Stimulated activated CD4-positive, alpha-beta T cell treated with anti-CD3 and anti-CD28 coated beads, Interleukin-15, amount 100 ng/mL, for 48 hours (primary cell): ENCODE results near the gene OR4F6.

ENCODE experiments used
- DNase-seq, 2 donors: peaks; one replicate each; pipeline ENCODE4 v3.0.0-alpha.2; 2020; ENCODE audit warnings: low read depth in 2 of 2

Gene OR4F6

DNA sequence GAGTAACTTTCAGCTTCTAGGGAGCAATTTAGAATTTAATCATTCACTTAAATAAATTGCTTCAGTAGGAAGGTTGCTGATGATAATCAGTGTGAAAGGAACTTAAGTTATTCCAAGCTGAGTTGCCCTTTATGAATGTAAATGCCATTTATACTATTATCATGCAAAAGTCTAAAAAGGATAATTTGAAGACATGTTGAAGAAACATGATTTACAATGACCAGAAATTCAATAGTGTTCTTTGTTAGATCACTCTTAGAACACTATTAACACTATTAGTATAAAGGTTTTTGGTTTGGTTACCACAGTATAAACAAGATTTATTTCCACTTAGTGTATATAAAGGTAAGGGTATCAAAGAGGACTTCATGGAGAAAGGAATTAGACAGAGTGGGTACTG is 1.6 kb downstream of the OR4F6 start:
- DNase-seq = no peak

DNA sequence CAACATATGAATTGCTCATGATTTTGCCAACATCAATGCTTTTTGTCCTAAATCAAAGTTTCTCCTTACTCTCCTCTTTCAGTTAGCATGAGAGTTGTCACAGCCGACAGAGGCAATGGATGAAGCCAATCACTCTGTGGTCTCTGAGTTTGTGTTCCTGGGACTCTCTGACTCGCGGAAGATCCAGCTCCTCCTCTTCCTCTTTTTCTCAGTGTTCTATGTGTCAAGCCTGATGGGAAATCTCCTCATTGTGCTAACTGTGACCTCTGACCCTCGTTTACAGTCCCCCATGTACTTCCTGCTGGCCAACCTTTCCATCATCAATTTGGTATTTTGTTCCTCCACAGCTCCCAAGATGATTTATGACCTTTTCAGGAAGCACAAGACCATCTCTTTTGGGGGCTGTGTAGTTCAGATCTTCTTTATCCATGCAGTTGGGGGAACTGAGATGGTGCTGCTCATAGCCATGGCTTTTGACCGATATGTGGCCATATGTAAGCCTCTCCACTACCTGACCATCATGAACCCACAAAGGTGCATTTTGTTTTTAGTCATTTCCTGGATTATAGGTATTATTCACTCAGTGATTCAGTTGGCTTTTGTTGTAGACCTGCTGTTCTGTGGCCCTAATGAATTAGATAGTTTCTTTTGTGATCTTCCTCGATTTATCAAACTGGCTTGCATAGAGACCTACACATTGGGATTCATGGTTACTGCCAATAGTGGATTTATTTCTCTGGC is 2.5 kb downstream of the OR4F6 start:
- no peak for DNase-seq

DNA sequence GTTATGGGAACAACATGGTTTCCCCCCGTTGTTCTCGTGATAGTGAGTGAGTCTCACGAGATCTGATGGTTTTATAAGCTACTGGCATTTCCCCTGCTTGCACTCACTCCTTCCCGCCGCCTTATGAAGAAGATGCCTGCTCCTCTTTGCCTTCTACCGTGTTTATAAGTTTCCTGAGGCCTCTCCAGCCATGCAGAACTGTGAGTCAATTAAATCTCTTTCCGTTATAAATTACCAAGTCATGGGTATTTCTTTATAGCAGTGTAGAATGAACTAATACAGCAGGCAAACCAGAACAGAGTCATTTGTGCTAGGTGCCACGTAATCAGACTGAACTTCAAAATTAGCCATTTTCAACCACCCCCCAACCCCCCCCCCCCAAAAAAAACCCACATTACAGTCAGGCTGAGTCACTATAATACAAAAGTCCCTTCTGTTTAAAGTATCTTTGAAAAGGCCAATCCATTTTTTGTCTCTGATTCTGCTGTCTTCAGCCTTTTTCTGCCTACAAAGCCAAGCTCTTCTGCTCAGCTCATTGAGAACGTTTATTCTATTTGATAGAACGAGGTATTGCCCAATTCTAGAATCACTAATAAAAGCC is 4.1 kb downstream of the OR4F6 start:
- DNase-seq = no peak

DNA sequence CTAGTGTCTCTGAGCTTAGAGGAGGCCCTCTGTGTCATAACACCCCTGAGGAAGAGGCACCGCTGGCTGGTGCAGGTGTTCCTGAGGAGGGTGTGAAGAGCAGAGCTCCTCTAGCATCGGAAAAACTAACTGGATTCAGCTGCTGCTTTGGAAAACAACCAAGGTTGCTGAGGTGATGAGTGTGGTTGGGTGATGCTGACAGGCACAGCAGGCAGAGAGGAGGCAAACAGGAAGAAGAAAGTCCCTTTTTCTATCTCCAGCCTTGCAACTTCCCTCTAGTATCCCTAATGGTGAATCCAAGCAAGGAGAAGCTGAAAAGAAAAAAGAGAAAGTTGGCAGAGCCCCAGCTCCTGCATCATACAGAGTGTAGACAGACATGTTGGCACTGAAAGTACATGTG is 4.9 kb downstream of the OR4F6 start:
- no peak for DNase-seq

- no peak for DNase-seq
These were observed 7.1 kb downstream of the OR4F6 start for GRCh38 chr15:101810456-101810855.

DNA sequence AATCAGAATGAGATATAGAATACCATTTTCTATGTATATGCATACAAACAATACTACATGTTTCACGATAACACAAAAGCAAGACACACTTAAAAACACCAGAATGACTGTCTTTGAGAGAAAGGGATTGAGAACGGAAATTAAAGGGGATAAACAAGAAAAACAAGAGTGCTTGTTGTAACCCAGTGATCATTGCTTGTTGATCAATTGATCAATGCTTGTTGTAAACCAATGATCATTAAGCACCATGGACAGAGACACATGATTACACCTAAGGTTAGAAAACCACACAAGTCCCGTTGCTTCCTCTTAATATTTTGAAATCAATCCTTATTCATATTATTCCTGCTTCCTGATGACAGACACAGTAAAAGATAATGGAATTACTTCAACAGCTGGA is 7.6 kb downstream of the OR4F6 start:
- DNase-seq = no peak

- no peak for DNase-seq
These were observed 8.6 kb downstream of the OR4F6 start, which contains the start of gene OR4F15 for GRCh38 chr15:101811902-101812301. TSS of gene OR4F15 (plus strand) at chr15:101812202. CDS start at chr15:101818187, 5,985 bp downstream.

DNA sequence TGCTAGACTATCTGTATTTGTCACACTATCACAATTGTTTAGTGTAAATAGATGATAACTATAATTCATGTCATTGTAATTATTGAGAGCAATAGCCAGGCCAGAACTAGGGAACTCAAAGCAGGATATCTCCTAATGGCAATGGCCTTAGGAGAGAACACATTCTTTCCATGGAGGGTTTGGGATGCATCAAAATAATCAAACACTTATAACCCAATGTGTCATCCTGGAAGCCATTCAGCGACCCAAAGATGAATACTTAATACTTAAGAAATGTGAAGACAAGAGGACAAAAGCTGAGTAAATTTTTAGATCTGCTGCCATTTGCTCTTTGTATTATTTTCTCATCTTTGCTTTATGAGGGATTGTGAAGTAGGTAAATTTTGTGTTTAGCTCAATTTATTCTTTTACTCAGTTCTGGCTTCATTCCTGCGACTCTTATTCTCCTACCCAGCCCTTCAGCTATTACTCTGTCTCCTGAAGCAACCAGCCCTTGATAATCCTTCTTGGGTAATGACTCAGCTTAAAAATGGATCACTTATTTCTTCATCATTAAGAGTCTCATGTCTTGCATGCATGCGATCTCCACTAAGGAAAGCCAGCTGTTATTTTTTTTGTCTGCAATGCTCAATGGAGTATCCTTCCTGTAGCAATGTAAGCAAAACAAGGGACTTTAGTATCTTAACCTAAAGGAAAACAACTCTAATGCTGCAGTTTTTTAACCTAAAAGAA is 10.7 kb downstream of the OR4F6 start:
- no peak for DNase-seq

- DNase-seq = no peak
These were observed 17.5 kb downstream of the OR4F6 start for GRCh38 chr15:101820781-101821180.

DNA sequence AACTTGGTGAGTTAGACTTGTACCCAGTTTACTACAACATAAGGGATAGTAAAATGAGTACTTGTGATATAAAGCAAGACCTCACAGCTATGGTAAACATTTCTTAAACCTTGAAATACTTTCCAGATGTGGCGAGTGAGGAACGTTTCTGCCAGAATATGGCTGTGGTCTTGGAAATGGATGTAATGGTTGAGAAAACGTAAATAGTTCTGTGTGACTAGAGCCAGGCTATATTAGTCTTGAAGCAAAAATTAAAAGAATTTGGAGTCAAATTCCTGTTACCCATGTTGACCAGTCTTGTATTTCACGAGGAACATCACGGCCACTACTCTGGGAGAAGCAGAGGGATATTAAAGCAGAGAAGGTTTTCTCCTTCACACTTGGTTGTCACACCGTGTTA is 23.9 kb downstream of the OR4F6 start:
- no peak for DNase-seq

DNA sequence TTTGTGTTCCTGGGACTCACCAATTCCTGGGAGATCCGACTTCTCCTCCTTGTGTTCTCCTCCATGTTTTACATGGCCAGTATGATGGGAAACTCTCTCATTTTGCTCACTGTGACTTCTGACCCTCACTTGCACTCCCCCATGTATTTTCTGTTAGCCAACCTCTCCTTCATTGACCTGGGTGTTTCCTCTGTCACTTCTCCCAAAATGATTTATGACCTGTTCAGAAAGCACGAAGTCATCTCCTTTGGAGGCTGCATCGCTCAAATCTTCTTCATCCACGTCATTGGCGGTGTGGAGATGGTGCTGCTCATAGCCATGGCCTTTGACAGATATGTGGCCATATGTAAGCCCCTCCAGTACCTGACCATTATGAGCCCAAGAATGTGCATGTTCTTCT is 25.5 kb downstream of the OR4F6 start:
- DNase-seq = no peak

- no peak for DNase-seq
These were observed 38.3 kb downstream of the OR4F6 start for GRCh38 chr15:101841656-101842055.

DNA sequence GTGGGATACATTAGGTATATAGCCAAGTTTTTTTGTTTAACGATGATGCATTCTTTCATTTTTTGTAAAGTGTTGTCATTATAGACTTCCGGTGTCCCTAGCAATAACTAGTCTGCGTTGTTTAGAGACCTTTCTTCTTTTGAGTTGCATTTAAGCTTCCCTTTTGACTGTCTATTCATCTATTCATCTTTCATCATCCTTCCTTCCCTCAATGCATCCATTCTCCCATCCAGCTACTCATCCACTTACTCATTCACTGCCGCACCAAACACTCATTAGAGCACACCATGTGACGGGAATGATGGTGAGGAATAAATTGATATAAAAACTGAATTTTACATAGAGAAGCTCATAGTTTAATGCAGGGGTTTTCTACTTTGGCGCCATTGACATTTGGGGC is 41.6 kb downstream of the OR4F6 start:
- DNase-seq = no peak

DNA sequence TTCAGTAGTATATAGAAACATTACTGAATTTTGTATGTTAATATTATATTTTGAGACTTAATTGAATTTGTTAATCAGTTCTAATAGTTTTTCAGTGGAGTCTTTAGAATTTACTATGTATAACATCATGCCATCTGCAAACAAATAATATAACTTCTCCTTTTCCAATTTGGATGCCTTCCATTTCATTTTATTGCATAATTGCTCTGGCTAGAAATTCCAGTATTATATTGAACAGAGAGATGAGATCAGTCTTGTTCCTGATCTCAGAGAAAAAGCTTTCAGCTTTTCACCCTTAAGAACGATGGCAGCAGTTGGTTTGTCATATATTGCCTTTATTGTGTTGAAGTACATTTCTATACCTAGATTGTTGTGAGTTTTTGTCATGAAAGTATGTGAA is 49.0 kb downstream of the OR4F6 start:
- no peak for DNase-seq
